Stimulated activated CD4-positive, alpha-beta T cell treated with anti-CD3 and anti-CD28 coated beads, Interleukin-4, amount 100 ng/mL, for 48 hours (primary cell): ENCODE data around the gene CAB39L.

Experiments
- DNase-seq, 2 donors: peaks; one replicate each; pipeline ENCODE4 v3.0.0-alpha.2; 2020; ENCODE audit warnings: low read depth in 2 of 2

Gene CAB39L

DNA sequence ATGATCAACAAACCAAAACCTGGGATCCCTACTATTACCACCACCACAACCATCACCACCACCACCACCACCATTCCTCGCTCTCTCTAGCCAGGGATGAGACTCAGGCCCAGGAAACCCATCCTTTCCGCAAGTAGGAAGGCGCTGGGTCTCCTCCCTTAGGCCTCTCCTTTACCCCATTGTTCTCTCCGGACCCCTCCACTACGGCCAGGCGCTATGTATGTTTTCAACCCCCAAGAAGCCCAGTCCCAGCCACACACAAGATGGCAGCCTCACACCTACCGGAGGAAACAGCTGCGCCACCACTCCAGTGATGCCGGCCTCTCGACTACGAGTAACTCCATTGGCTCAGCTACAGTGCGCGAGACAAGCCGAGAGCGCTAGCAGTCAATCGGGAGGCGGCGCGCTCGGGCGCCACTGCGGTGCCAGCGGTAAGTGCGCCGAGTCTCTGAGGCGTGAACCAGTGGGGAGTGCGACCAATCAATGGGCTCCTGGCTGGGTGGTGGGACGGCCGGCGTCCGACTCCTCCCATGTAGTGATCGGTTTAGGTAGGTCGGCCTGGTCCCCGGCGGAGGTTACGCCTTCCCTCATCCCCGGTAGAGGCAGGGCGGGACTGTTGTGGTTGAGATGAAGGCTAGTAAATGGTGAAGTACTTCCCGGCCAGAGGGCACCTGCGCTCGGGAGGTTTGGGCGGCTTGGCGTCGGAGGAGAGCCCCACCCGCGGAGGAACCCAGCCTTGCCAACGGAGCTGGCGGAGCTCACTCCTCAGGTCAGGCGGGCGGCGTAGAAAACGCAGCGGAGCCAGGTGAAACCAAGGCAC, at the start of gene CAB39L, which contains the start of gene SETDB2:
TSS of gene CAB39L (minus strand) at position 361 of the 820 bp plus-strand sequence. CDS start 61,154 bp downstream, outside the sequence.
TSS of gene SETDB2 (plus strand) at position 571 of the 820 bp plus-strand sequence. CDS start 7,620 bp downstream, outside the sequence.
- peak; percentile 96 to 99 for DNase-seq

DNA sequence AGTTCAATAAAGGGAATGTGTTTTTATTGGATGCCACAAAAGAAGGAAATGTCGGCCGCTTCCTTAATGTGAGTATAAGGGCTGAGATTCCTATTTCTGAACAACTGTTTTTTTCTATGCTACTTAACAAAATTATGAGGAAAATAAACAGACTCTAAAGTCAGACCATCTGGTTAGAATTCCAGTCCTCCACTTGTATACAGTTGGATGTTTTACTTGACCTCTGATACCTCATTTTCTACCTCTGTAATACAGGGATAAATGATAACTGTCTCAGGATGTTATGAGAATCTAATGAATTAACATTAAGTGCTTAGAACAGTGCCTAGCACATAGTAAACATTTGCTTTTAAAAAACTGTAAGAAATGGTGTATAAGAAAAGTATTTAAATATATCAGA, 44.7 kb upstream of the CAB39L start:
- no peak for DNase-seq

- no peak for DNase-seq
Measured at GRCh38 chr13:49481788-49482187, 37.9 kb upstream of the CAB39L start.

DNA sequence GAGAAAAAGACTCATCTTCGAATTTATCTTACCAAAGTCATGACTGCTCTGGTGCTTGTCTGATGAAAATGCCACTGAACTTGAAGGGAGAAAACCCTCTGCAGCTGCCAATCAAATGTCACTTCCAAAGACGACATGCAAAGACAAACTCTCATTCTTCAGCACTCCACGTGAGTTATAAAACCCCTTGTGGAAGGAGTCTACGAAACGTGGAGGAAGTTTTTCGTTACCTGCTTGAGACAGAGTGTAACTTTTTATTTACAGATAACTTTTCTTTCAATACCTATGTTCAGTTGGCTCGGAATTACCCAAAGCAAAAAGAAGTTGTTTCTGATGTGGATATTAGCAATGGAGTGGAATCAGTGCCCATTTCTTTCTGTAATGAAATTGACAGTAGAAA, 32.7 kb upstream of the CAB39L start:
- no peak for DNase-seq

- DNase-seq, result no peak
Measured at GRCh38 chr13:49472186-49472585, 28.3 kb upstream of the CAB39L start.

DNA sequence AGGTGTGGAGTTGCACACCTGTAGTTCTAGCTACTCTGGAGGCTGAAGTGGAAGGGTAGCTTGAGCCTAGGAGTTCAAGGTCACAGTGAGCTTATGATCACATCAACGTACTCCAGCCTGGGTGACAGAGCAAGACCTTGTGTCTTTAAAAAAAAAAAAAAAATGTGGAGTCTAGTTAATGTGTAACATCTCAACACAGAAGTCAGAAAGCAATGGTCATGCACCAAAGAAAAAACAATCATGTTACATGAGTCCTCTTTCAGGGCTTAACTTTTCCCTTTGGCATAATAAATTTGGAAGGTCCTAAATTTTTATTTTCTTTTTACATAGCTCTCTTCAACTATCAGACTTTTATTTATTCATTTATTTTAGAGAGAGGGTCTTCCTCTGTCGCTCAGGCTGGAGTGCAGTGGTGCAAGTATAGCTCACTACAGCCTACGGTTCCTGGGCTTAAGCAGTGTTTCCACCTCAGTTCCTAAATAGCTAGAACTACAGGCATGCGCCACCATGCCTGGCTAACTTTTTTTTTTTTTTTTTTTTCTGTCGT, 22.5 kb upstream of the CAB39L start:
- no peak for DNase-seq

GRCh38 chr13:49464621-49465325, 20.9 kb upstream of the CAB39L start:
- no peak for DNase-seq

GRCh38 chr13:49464085-49464484, 20.2 kb upstream of the CAB39L start:
- DNase-seq, result no peak

- no peak for DNase-seq
Measured at GRCh38 chr13:49459580-49459979, 15.7 kb upstream of the CAB39L start.

DNA sequence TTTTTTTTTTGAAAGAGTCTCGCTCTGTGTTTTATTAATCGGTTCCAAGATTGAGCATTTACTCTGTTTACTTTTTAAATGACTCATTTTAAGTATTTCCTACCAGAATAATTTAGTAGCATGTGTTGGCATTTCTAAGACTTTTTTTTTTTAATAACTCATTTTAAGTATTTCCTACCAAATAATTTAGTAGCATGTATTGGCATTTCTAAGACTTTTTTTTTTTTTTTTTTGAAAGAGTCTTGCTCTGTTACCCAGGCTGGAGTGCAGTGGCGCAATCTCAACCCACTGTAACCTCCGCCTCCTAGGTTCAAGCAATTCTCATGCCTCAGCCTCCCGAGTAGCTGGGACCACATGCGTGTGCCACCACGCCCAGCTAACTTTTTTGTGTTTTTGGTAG, 13.4 kb upstream of the CAB39L start:
- no peak for DNase-seq

DNA sequence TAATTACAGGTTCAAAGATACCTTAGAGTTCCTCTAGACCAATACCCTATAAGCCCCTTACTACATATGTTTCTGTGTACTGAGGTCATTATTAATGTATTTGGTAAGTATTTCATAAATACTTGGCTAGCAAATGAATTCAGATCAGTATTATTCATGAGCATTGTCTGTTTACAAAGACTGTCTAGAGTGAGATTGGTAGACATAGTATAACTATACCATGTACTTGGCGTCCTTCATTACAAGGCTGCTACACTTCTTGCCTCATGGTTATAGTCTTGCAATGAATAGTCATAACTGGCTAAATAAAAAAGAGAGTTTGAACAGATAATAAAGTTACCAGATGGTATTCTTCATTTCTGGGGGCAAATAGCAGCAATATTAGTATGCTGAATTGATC, 12.3 kb upstream of the CAB39L start:
- no peak for DNase-seq

DNA sequence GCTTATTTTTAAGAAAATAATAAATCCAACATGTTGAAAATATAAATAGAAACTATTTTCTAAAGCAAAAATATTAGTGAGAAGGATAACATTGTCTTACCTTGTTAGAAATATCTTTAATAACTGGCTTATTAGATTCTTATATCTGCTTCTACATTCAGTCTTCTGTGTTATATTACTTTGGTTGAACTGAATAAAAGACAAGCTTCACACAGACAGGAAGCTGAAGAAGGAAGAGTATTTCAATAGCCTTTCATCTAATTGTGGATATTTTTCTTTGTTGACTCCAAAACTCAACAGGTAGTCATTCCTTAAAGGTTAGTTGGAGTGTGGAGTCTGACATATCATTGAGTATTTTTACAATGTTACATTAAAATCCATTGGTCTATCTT, 11.1 kb upstream of the CAB39L start:
- DNase-seq, result no peak

DNA sequence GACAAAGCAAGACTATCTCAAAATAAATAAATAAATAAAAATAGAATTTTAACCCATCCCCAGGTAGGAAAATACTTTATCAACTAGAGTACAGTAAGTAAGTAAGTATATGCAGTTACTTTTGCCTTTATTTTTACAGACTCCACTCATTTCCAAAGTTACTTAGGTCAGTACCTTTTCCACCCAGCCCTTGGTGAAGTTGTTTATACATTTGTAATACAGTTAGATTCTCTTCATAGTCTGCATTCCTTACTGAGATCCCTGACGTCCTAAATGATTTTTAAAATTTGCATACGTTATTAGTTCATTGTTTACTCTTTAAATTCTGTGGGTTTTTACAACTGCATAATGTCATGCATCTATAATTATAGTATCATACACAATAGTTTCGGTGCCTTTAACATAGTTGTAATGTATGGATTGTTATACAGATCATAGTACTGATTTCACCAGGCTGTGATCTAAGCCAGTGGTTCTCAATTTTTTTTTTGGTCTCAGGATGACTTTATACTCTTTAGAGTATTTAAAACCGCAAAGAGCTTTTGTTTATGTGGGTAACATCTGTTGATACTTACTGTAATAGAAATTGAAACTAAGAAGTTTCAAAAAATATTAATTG, 10.6 kb upstream of the CAB39L start:
- DNase-seq, result no peak

GRCh38 chr13:49453465-49453864, 9.6 kb upstream of the CAB39L start:
- no peak for DNase-seq

DNA sequence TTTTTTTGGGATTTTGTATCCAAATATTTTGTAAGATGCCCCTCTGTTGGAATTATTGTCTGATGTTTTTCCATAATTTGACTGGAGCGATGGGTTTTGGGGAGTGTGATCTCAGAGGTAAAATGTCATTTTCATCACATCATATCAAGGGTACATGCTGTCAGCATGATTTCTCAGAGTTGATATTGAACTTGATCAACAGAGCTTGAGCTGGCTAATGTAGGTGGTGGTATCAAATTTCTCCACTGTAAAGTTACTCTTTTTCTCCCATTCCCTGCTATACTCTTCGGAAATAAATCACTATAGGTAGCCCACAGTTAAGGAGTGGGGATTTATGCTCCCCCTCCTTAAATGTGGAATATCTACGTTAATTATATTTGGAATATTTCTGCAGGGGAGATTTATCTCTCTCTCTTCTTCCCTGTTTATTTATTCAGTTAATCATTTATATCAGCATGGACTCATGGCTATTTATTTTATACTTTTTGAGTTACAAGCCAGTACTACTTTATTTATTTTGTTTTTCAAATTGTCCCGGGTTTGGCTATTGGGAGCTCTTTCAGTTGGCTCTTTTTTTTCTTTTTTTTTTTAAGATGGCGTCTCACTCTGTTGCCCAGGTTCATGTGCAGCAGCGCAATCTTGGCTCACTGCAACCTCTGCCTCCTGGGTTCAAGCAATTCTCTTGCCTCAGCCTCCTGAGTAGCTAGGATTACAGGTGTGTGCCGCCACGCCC, 9.0 kb upstream of the CAB39L start:
- no peak for DNase-seq

GRCh38 chr13:49450105-49450819, 6.4 kb upstream of the CAB39L start:
- no peak for DNase-seq

DNA sequence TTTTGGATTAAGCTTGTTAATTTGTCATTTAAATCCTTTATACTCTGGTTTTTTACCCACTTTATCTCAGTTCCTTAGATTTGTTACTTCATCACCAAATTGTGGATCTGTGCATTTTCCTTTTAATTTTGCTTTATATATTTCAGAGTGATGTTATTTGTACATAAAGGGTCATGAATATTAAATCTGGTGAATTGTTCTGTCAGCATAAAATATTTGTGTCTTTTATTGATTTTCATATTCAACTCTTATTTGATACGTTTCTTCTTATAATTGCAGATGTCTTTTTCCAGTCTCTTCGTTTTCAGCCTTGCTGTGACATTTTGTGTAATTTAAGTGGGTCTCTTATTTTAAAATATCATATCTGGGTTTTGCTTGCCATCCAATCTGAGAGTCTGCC, 4.9 kb upstream of the CAB39L start:
- no peak for DNase-seq

DNA sequence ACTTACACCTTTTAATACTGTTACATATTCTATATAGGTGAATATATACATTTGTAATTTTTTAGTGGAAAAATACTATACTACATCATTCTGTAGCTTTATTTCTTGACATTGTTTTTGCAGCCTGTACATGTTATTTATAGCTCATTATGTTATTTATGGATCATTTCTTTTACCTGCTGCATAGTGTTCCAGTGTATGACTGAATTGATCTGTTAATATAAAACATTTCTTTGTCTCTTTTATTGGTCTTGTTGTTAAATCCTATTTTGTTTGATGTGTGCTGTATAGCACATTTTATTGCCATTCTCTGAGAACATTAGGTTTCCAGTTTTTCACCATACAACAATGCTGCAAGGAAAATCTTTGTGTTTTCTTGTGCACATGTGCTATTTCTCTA, 2.6 kb upstream of the CAB39L start:
- DNase-seq, result no peak

GRCh38 chr13:49444524-49445395, 896 bp upstream of the CAB39L start:
- DNase-seq, result no peak

DNA sequence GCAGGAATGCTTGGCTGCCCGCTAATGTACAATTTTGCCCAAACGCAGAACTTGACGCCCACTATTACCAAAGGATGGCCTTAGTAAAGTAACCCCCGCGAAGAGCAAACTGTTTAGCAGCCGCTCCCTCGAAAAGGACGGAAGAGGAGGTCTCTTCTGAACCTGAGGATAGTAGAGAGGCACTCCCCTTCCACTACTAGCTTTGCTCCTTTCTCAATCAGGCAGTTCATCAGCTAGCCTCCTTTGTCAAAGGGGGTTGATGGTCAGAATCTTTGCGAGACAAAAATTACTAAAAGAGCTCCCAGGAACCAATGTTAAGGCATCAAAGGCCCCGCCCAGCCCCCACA, 534 bp downstream of the CAB39L start:
- no peak for DNase-seq
